Stimulated activated CD8-positive, alpha-beta memory T cell treated with anti-CD3 and anti-CD28 coated beads, Interleukin-12 subunit alpha, Interleukin-12 subunit beta, amount 100 ng/mL, for 24 hours (primary cell): Measurements from ENCODE around the gene ALDH1A1.
"Not testable (repeated sequence)": the region's sequence is repeated elsewhere in the genome, so short reads cannot be mapped to it uniquely, and the experiment has no call there.

ENCODE experiments used
- DNase-seq: peaks from one replicate; pipeline ENCODE4 v3.0.0-alpha.2; 2020; ENCODE audit errors: extremely low read depth

ALDH1A1 gene

GRCh38 chr9:72896439-72896838 is 56.4 kb downstream of the ALDH1A1 start:
- DNase-seq: no peak

GRCh38 chr9:72895122-72895521 is 57.7 kb downstream of the ALDH1A1 start:
- no peak for DNase-seq

- DNase-seq: no peak
Observed at GRCh38 chr9:72894342-72894741, 58.5 kb downstream of the ALDH1A1 start.

GRCh38 chr9:72893437-72893836 is 59.4 kb downstream of the ALDH1A1 start:
- no peak for DNase-seq

- DNase-seq: no peak
Observed at GRCh38 chr9:72891043-72891442, 61.8 kb downstream of the ALDH1A1 start.

- DNase-seq: no peak
Observed at GRCh38 chr9:72888943-72889342, 63.9 kb downstream of the ALDH1A1 start.

- DNase-seq: no peak
Observed at GRCh38 chr9:72888067-72888466, 64.8 kb downstream of the ALDH1A1 start.

- DNase-seq: no peak
Observed at GRCh38 chr9:72886386-72886785, 66.5 kb downstream of the ALDH1A1 start.

GRCh38 chr9:72884508-72884907 is 68.3 kb downstream of the ALDH1A1 start:
- DNase-seq: no peak

- DNase-seq: no peak
Observed at GRCh38 chr9:72883875-72884274, 69.0 kb downstream of the ALDH1A1 start.

GRCh38 chr9:72882117-72882775 is 70.6 kb downstream of the ALDH1A1 start:
- DNase-seq: no peak

- no peak for DNase-seq
Observed at GRCh38 chr9:72880821-72881220, 72.0 kb downstream of the ALDH1A1 start.

- no peak for DNase-seq
Observed at GRCh38 chr9:72875221-72875620, 77.6 kb downstream of the ALDH1A1 start.

- DNase-seq: no peak
Observed at GRCh38 chr9:72874344-72874743, 78.5 kb downstream of the ALDH1A1 start.

- no peak for DNase-seq
Observed at GRCh38 chr9:72873456-72873855, 79.4 kb downstream of the ALDH1A1 start.

- DNase-seq: no peak
Observed at GRCh38 chr9:72872718-72873117, 80.1 kb downstream of the ALDH1A1 start.

GRCh38 chr9:72871685-72872084 is 81.2 kb downstream of the ALDH1A1 start:
- DNase-seq: no peak

- DNase-seq: no peak
Observed at GRCh38 chr9:72864327-72864726, 88.5 kb downstream of the ALDH1A1 start.

GRCh38 chr9:72863456-72864094 is 89.3 kb downstream of the ALDH1A1 start:
- DNase-seq: no peak

GRCh38 chr9:72862788-72863187 is 90.1 kb downstream of the ALDH1A1 start:
- not testable (repeated sequence) for DNase-seq

- no peak for DNase-seq
Observed at GRCh38 chr9:72858089-72858912, 94.6 kb downstream of the ALDH1A1 start.

GRCh38 chr9:72857624-72857996 is 95.2 kb downstream of the ALDH1A1 start:
- no peak for DNase-seq
